ENCODE results near the gene TRMT2A.
A peak's percentile ranks its signal among the peaks of the same experiment; 100 is the strongest.

The TRMT2A gene

GRCh38 chr22:20133930-20134549 is 17.0 kb upstream of the TRMT2A start:
- DNase-seq, result no peak

GRCh38 chr22:20132686-20133246 is 15.7 kb upstream of the TRMT2A start:
- DNase-seq, result no peak

GRCh38 chr22:20131859-20132685 is 15.0 kb upstream of the TRMT2A start:
- DNase-seq, result no peak

GRCh38 chr22:20131597-20131858 is 14.5 kb upstream of the TRMT2A start, which contains the start of gene ZDHHC8:
Gene ZDHHC8, plus strand, starts transcription at chr22:20131804. Its CDS starts 144 bp downstream, at chr22:20131948.
- DNase-seq, result no peak

- peak; percentile 89 for DNase-seq
Observed at GRCh38 chr22:20130731-20131596, 13.9 kb upstream of the TRMT2A start.

GRCh38 chr22:20130319-20130718 is 13.3 kb upstream of the TRMT2A start:
- DNase-seq, result no peak

- no peak for DNase-seq
Observed at GRCh38 chr22:20129747-20130014, 12.7 kb upstream of the TRMT2A start.

- DNase-seq, result no peak
Observed at GRCh38 chr22:20128902-20129746, 12.1 kb upstream of the TRMT2A start.

- DNase-seq, result no peak
Observed at GRCh38 chr22:20128619-20128901, 11.5 kb upstream of the TRMT2A start.

- DNase-seq, result no peak
Observed at GRCh38 chr22:20127869-20128618, 11.0 kb upstream of the TRMT2A start.

- no peak for DNase-seq
Observed at GRCh38 chr22:20127318-20127868, 10.4 kb upstream of the TRMT2A start.

- DNase-seq, result no peak
Observed at GRCh38 chr22:20126284-20127029, 9.4 kb upstream of the TRMT2A start.

- no peak for DNase-seq
Observed at GRCh38 chr22:20125201-20126174, 8.5 kb upstream of the TRMT2A start.

- no peak for DNase-seq
Observed at GRCh38 chr22:20124083-20124787, 7.2 kb upstream of the TRMT2A start.

GRCh38 chr22:20123366-20124082 is 6.5 kb upstream of the TRMT2A start:
- no peak for DNase-seq

- no peak for DNase-seq
Observed at GRCh38 chr22:20121856-20122415, 4.9 kb upstream of the TRMT2A start.

GRCh38 chr22:20118300-20119020 is 1.4 kb upstream of the TRMT2A start:
- DNase-seq, result no peak
